HG03280 (cell line): ENCODE results near the gene DLG2.

Experiments
- ATAC-seq: cut with Tn5 transposase; IDR thresholded peaks from one replicate; pipeline ENCODE4 v1.9.1; 2021; ENCODE audit warnings: mild to moderate bottlenecking, moderate library complexity; ENCODE audit not compliant: unreplicated experiment

Gene DLG2

GRCh38 chr11:84173078-84173477, 1454.1 kb downstream of the DLG2 start:
- ATAC-seq = no peak

- no peak for ATAC-seq
These were observed 1462.0 kb downstream of the DLG2 start for GRCh38 chr11:84165139-84165538.

- no peak for ATAC-seq
These were observed 1462.4 kb downstream of the DLG2 start for GRCh38 chr11:84164728-84165127.

GRCh38 chr11:84163116-84163515, 1464.0 kb downstream of the DLG2 start:
- no peak for ATAC-seq

GRCh38 chr11:84157639-84158038, 1469.5 kb downstream of the DLG2 start:
- ATAC-seq = no peak

- ATAC-seq = no peak
These were observed 1480.3 kb downstream of the DLG2 start for GRCh38 chr11:84146826-84147225.

GRCh38 chr11:84145616-84146185, 1481.4 kb downstream of the DLG2 start:
- no peak for ATAC-seq

GRCh38 chr11:84144531-84144930, 1482.6 kb downstream of the DLG2 start:
- no peak for ATAC-seq

GRCh38 chr11:84142411-84142810, 1484.7 kb downstream of the DLG2 start:
- ATAC-seq = no peak

- no peak for ATAC-seq
These were observed 1486.6 kb downstream of the DLG2 start for GRCh38 chr11:84140386-84141169.

GRCh38 chr11:84137960-84138359, 1489.2 kb downstream of the DLG2 start:
- no peak for ATAC-seq

- no peak for ATAC-seq
These were observed 1489.6 kb downstream of the DLG2 start for GRCh38 chr11:84137505-84137904.

GRCh38 chr11:84136926-84137325, 1490.2 kb downstream of the DLG2 start:
- no peak for ATAC-seq

GRCh38 chr11:84130646-84131427, 1496.3 kb downstream of the DLG2 start:
- no peak for ATAC-seq

- ATAC-seq = no peak
These were observed 1497.1 kb downstream of the DLG2 start for GRCh38 chr11:84129961-84130576.

GRCh38 chr11:84128840-84129239, 1498.3 kb downstream of the DLG2 start:
- ATAC-seq = no peak

GRCh38 chr11:84117394-84117793, 1509.8 kb downstream of the DLG2 start:
- ATAC-seq = no peak

- ATAC-seq = no peak
These were observed 1520.6 kb downstream of the DLG2 start for GRCh38 chr11:84106541-84106940.

GRCh38 chr11:84105148-84105547, 1522.0 kb downstream of the DLG2 start:
- no peak for ATAC-seq

- ATAC-seq = no peak
These were observed 1524.0 kb downstream of the DLG2 start for GRCh38 chr11:84103096-84103495.

GRCh38 chr11:84097186-84097585, 1530.0 kb downstream of the DLG2 start:
- no peak for ATAC-seq
